KMS-11 (cell line): Measurements from ENCODE around the gene THPO.

Source experiments
- H2AFZ ChIP-seq: fragments of 200-600 bp; sonication (generic); 2 replicates; pipeline ENCODE4 v1.6.1; 2016; ENCODE audit warnings: antibody characterized with exemption, mixed run types, low read depth
- H3K27ac ChIP-seq: fragments of 200-600 bp; sonication (generic); 2 replicates; pipeline ENCODE4 v1.6.1; 2016; ENCODE audit warnings: mild to moderate bottlenecking, mixed run types
- H3K27me3 ChIP-seq: fragments of 200-600 bp; sonication (generic); 2 replicates; pipeline ENCODE4 v1.6.1; 2017; ENCODE audit warnings: mild to moderate bottlenecking, low read depth, mixed run types, moderate library complexity; ENCODE audit not compliant: insufficient read depth
- H3K36me3 ChIP-seq: fragments of 200-600 bp; sonication (generic); 2 replicates; pipeline ENCODE4 v1.6.1; 2017; ENCODE audit warnings: mild to moderate bottlenecking, mixed run types; ENCODE audit not compliant: insufficient read depth
- H3K4me1 ChIP-seq: fragments of 200-600 bp; sonication (generic); 2 replicates; pipeline ENCODE4 v1.6.1; 2016; ENCODE audit warnings: mild to moderate bottlenecking, low read depth, mixed run types; ENCODE audit not compliant: poor library complexity, severe bottlenecking
- H3K4me2 ChIP-seq: fragments of 200-600 bp; sonication (generic); 2 replicates; pipeline ENCODE4 v1.7.0; 2016; ENCODE audit warnings: mild to moderate bottlenecking, mixed run types
- H3K4me3 ChIP-seq: fragments of 200-600 bp; sonication (generic); IDR thresholded peaks from 2 replicates; pipeline ENCODE4 v1.6.1; 2017; ENCODE audit warnings: low read depth, low read length, mixed read lengths; ENCODE audit not compliant: insufficient read depth
- H3K79me2 ChIP-seq: fragments of 200-600 bp; sonication (generic); 2 replicates; pipeline ENCODE4 v1.6.1; 2016; ENCODE audit warnings: low read depth, mixed run types; ENCODE audit not compliant: insufficient read depth
- H3K9ac ChIP-seq: fragments of 200-600 bp; sonication (generic); 2 replicates; pipeline ENCODE4 v1.6.1; 2016; ENCODE audit warnings: mild to moderate bottlenecking, mixed run types
- H4K20me1 ChIP-seq: fragments of 200-600 bp; sonication (generic); 2 replicates; pipeline ENCODE4 v1.6.1; 2016; ENCODE audit warnings: mild to moderate bottlenecking, mixed run types; ENCODE audit not compliant: insufficient read depth
- CTCF ChIP-seq: fragments of 200-600 bp; sonication (generic); conservative IDR thresholded peaks from 2 replicates; pipeline ENCODE4 v1.6.1; 2017; ENCODE audit warnings: low read depth, mild to moderate bottlenecking, antibody characterized with exemption, low read length, moderate library complexity, mixed read lengths

THPO gene

GRCh38 chr3:184351511-184352148 is 26.4 kb downstream of the THPO start:
- H3K36me3 ChIP-seq, result no peaks in the 10 kb centered on the region
- H3K9ac ChIP-seq, result no peak overlapping the region

GRCh38 chr3:184350618-184351017 is 27.4 kb downstream of the THPO start:
- Histone ChIP-seq H3K36me3 (no peaks in the 10 kb centered on the region), H2AFZ (no peak overlapping the region), H3K4me3 (no peak overlapping the region), H3K4me2 (no peak overlapping the region), H3K9ac (no peak overlapping the region), H3K4me1 (peaks cover 9% of the 10 kb centered on the region), H3K27me3 (no peaks in the 10 kb centered on the region), H4K20me1 (no peaks in the 10 kb centered on the region), H3K79me2 (no peaks in the 10 kb centered on the region), H3K27ac (no peak overlapping the region)
- TF ChIP-seq CTCF, result no peak

More at GRCh38 chr3:184351511-184352148, 26.4 kb downstream of the THPO start:
- TF ChIP-seq CTCF, result no peak
- Histone ChIP-seq H3K27ac (no peak overlapping the region), H3K4me2 (no peak overlapping the region), H3K4me3 (no peak overlapping the region), H3K4me1 (peaks cover 6% of the 10 kb centered on the region), H2AFZ (no peak overlapping the region), H4K20me1 (no peaks in the 10 kb centered on the region), H3K27me3 (no peaks in the 10 kb centered on the region), H3K79me2 (no peaks in the 10 kb centered on the region)

GRCh38 chr3:184349563-184350470 is 28.2 kb downstream of the THPO start:
- no peak overlapping the region for H3K27ac ChIP-seq
- H3K27me3 ChIP-seq, result no peaks in the 10 kb centered on the region
- no peaks in the 10 kb centered on the region for H4K20me1 ChIP-seq
- H3K4me1 ChIP-seq, result peaks cover 13% of the 10 kb centered on the region
- H3K79me2 ChIP-seq, result no peaks in the 10 kb centered on the region
- no peak overlapping the region for H3K4me2 ChIP-seq
- no peak overlapping the region for H3K9ac ChIP-seq
- H3K36me3 ChIP-seq, result no peaks in the 10 kb centered on the region
- H2AFZ ChIP-seq, result no peak overlapping the region
- no peak for TF ChIP-seq CTCF
- no peak overlapping the region for H3K4me3 ChIP-seq

GRCh38 chr3:184348057-184348382 is 30.0 kb downstream of the THPO start:
- H3K4me3 ChIP-seq, result no peak overlapping the region
- H3K4me1 ChIP-seq, result peaks cover 13% of the 10 kb centered on the region
- H3K79me2 ChIP-seq, result no peaks in the 10 kb centered on the region
- H3K36me3 ChIP-seq, result no peaks in the 10 kb centered on the region
- no peaks in the 10 kb centered on the region for H4K20me1 ChIP-seq
- TF ChIP-seq CTCF, result no peak
- H3K9ac ChIP-seq, result no peak overlapping the region
- H2AFZ ChIP-seq, result no peak overlapping the region
- H3K4me2 ChIP-seq, result no peak overlapping the region
- H3K27ac ChIP-seq, result no peak overlapping the region
- no peaks in the 10 kb centered on the region for H3K27me3 ChIP-seq
